Adrenal gland (tissue), 12 donors: Measurements from ENCODE around the gene KANSL1L. TPM values are rescaled to one million over a fixed set of nuclear protein-coding genes. Genes with fewer than 3 reads are reported as not detected.

Source experiments
- DNase-seq, 7 donors: peaks; one replicate each; pipeline ENCODE4 v3.0.0-alpha.2; 2019 to 2020
- H3K27ac ChIP-seq, 5 donors: fragments of 200-600 bp; sonication (generic) in 4 of 5; 1 replicate in 3 of 5; 2 replicates in 2 of 5; pipeline versions ENCODE4 v1.5.1 to v1.8.0; 2016 to 2020; ENCODE audit warnings: mild to moderate bottlenecking in 1 of 5
- H3K27me3 ChIP-seq: fragments of 200-600 bp; 2 replicates; pipeline ENCODE4 v1.8.0; 2021
- H3K36me3 ChIP-seq, 2 donors: fragments of 200-600 bp; replicated peaks in 1 of 2; 1 replicate in 1 of 2; 2 replicates in 1 of 2; pipeline versions ENCODE4 v1.5.1 to v1.8.0; 2018 to 2022
- H3K4me1 ChIP-seq, 2 donors: fragments of 200-600 bp; replicated peaks in 1 of 2; 1 replicate in 1 of 2; 2 replicates in 1 of 2; pipeline versions ENCODE4 v1.5.1 to v1.8.0; 2018 to 2021
- H3K4me3 ChIP-seq, 4 donors: fragments of 200-600 bp; sonication (generic) in 3 of 4; one replicate each; pipeline ENCODE4 v1.5.1; 2016 to 2018
- H3K9me3 ChIP-seq, 3 donors: fragments of 200-600 bp; sonication (generic) in 1 of 3; replicated peaks in 1 of 3; 1 replicate in 2 of 3; 2 replicates in 1 of 3; pipeline versions ENCODE4 v1.5.1 to v1.8.0; 2016 to 2021
- POLR2A ChIP-seq, 2 donors: fragments of 450-650 bp; IDR thresholded peaks; one replicate each; pipeline ENCODE4 v1.6.1; 2017; ENCODE audit warnings: antibody characterized with exemption in 2 of 2, mild to moderate bottlenecking in 2 of 2, moderate library complexity in 1 of 2
- WGBS, 4 donors: extraction: QIAGEN DNeasy Blood & Tissue Kit in 2 of 4; methylation state at CpG; one replicate each; pipeline versions ENCODE4 v1.1.5 to v1.1.7; 2013 to 2017; 5-methylcytosine and 5-hydroxymethylcytosine counted together
- intact Hi-C, 2 donors: fragments of 100-400 bp; cut with DNase I; formaldehyde crosslinking; loops; one replicate each; pipeline versions ENCODE4 v1.14.1 to v1.15.0; 2022 to 2023
- polyA plus RNA-seq, 3 donors: library from polyadenylated mRNA; stranded (reverse); fragments of 200-250 nt in 2 of 3; fragments of 350-450 nt in 1 of 3; fragmentation: Illumina TruSeq in 1 of 3; extraction: RNeasy Lipid Tissue Mini Kit (QIAGEN cat#74804) in 1 of 3; gene quantifications; one replicate each; pipeline ENCODE4 v1.2.3, GENCODE V29; 2013 to 2014
- total RNA-seq, 9 donors: library from RNA; depleted of rRNA in 4 of 9; stranded (reverse); fragments of >200 nt in 4 of 9; fragments of 120-200 nt in 1 of 9; fragmentation: NEBNext Ultra II Directional in 1 of 9; extraction: Animal tissue kit (Norgen Biotek cat#: 25700) in 1 of 9; gene quantifications; one replicate each; pipeline versions ENCODE4 v1.1.0 to v1.2.4, GENCODE V29; 2013 to 2023
- TF ChIP-seq, protein P1 (sequence below), 6 experiments: fragments of 450-650 bp in 4 of 6; fragments of 200-600 bp in 2 of 6; sonication (generic) in 1 of 6; IDR thresholded peaks; 1 replicate in 5 of 6; 2 replicates in 1 of 6; pipeline versions ENCODE4 v1.5.1 to v1.8.0; 2016 to 2021; ENCODE audit warnings: antibody characterized with exemption in 6 of 6, mild to moderate bottlenecking in 2 of 6, moderate library complexity in 1 of 6
- donor health status: healthy with polysubstance abuse.
- donor health status: Bipolar disorder and iron deficiency.
- donor health status: DM: yes; HTN: yes; CAD: no.
- donor health status: DM: no; HTN: no; CAD: no.
- donor health status: DM: no; HTN: no; CAD: no.
- donor health status: DM: yes; HTN: yes; CAD: no.

Gene KANSL1L
- total and polyA plus RNA-seq, 12 donors = 5.4 to 36.3 (median 16.0) TPM

- WGBS, 4 donors = 90 to 95% (median 92%) methylated on average over 2 of the region's 2 CpGs
- Histone ChIP-seq H3K36me3 (peaks cover 0 to 17% of the 10 kb centered on the region in 2 donors), H3K27ac (no peak overlapping the region), H3K27me3 (no peaks in the 10 kb centered on the region), H3K4me3 (no peak overlapping the region), H3K4me1 (peaks cover 6 to 14% of the 10 kb centered on the region in 2 donors), H3K9me3 (no peaks in the 10 kb centered on the region)
- no peak for DNase-seq
- intact Hi-C loops = no loop called here
- TF ChIP-seq, protein P1, sequence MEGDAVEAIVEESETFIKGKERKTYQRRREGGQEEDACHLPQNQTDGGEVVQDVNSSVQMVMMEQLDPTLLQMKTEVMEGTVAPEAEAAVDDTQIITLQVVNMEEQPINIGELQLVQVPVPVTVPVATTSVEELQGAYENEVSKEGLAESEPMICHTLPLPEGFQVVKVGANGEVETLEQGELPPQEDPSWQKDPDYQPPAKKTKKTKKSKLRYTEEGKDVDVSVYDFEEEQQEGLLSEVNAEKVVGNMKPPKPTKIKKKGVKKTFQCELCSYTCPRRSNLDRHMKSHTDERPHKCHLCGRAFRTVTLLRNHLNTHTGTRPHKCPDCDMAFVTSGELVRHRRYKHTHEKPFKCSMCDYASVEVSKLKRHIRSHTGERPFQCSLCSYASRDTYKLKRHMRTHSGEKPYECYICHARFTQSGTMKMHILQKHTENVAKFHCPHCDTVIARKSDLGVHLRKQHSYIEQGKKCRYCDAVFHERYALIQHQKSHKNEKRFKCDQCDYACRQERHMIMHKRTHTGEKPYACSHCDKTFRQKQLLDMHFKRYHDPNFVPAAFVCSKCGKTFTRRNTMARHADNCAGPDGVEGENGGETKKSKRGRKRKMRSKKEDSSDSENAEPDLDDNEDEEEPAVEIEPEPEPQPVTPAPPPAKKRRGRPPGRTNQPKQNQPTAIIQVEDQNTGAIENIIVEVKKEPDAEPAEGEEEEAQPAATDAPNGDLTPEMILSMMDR (IDR thresholded peaks at IDR 0.05) = no peak
- TF ChIP-seq POLR2A (IDR thresholded peaks at IDR 0.05) = no peak
These were observed 143.0 kb downstream of the KANSL1L start for GRCh38 chr2:210028178-210028577.

DNA sequence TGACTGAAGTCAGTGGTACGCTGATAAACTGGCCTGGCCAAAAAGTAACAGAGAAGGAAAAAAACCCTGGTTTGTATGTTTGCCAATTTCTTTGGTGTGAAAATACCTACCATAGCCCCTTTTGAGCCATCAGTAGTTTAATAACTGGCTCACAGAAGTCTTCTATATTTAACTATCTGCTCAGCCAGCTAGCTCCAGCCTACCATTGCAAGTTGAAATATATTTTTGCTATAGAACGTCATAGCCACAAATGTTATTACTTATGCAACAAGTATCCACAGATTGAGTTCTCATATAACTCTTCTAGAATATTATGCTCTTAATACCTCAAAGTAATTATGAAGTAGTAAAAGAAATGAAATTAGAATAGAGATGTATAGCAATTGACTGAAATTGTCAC lies 143.6 kb downstream of the KANSL1L start:
- WGBS, 4 donors = 90 to 97% (median 95%) methylated on average over 2 of the region's 2 CpGs
- H3K27me3 ChIP-seq = no peaks in the 10 kb centered on the region
- no peak overlapping the region for H3K4me3 ChIP-seq
- H3K27ac ChIP-seq = no peak overlapping the region
- H3K36me3 ChIP-seq = peaks cover 0 to 18% of the 10 kb centered on the region in 2 donors
- DNase-seq = no peak
- intact Hi-C loops = no loop called here
- TF ChIP-seq, protein P1 (IDR thresholded peaks at IDR 0.05) = no peak
- TF ChIP-seq POLR2A (IDR thresholded peaks at IDR 0.05) = no peak
- H3K9me3 ChIP-seq = no peaks in the 10 kb centered on the region
- peaks cover 6 to 14% of the 10 kb centered on the region in 2 donors for H3K4me1 ChIP-seq

GRCh38 chr2:210022824-210023223 lies 148.4 kb downstream of the KANSL1L start:
- peaks cover 0 to 55% of the 10 kb centered on the region in 2 donors for H3K36me3 ChIP-seq
- DNase-seq = no peak
- TF ChIP-seq POLR2A (IDR thresholded peaks at IDR 0.05) = no peak
- TF ChIP-seq, protein P1 (IDR thresholded peaks at IDR 0.05) = no peak
- H3K27me3 ChIP-seq = no peaks in the 10 kb centered on the region
- H3K4me1 ChIP-seq = no peaks in the 10 kb centered on the region
- H3K27ac ChIP-seq = no peak overlapping the region
- intact Hi-C loops = no loop called here
- no peak overlapping the region for H3K4me3 ChIP-seq
- H3K9me3 ChIP-seq = no peaks in the 10 kb centered on the region
- 67 to 76% (median 72%) methylated on average over 3 of the region's 3 CpGs for WGBS, 4 donors

- DNase-seq = no peak
- TF ChIP-seq, protein P1 (IDR thresholded peaks at IDR 0.05) = no peak
- no peak for TF ChIP-seq POLR2A (IDR thresholded peaks at IDR 0.05)
- intact Hi-C loops = no loop called here
These were observed 151.1 kb downstream of the KANSL1L start for GRCh38 chr2:210020138-210020537.

More at GRCh38 chr2:210020138-210020537, 151.1 kb downstream of the KANSL1L start:
- Histone ChIP-seq H3K36me3 (peaks cover 0 to 80% of the 10 kb centered on the region in 2 donors), H3K4me1 (no peaks in the 10 kb centered on the region), H3K27me3 (no peaks in the 10 kb centered on the region), H3K4me3 (no peak overlapping the region), H3K27ac (no peak overlapping the region), H3K9me3 (no peaks in the 10 kb centered on the region)
- 87 to 96% (median 94%) methylated on average over 1 of the region's 1 CpG for WGBS, 4 donors
